ENCODE data around the gene UBXN10.
"Not testable (repeated sequence)": the region's sequence is repeated elsewhere in the genome, so short reads cannot be mapped to it uniquely, and the experiment has no call there.

Gene UBXN10

GRCh38 chr1:20200966-20201365 is 15.1 kb downstream of the UBXN10 start:
- DNase-seq (ENCODE audit: low read depth, low spot score): no peak

GRCh38 chr1:20202166-20202565 is 16.3 kb downstream of the UBXN10 start:
- no peak for DNase-seq (ENCODE audit: low read depth, low spot score)

DNA sequence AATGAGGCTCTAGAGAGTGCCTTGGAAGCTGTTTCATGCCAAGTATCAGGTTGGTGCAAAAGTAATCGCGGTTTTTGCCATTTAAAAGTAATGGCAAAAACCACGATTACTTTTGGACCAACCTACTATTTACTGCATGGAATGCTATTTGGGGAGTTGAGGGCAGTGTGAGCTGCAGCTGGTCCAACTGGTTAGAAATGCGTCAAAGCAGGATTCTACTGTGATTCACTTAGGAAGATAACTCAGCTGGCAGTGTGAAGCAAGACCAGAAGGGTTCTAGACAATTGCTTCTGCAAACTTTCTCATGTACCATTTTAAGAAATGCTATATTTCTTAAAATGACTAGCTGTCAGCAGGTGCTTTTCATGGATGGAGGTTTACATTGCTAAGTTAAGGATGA is 21.6 kb downstream of the UBXN10 start:
- DNase-seq (ENCODE audit: low read depth, low spot score): no peak

- DNase-seq (ENCODE audit: low read depth, low spot score): no peak
Observed at GRCh38 chr1:20209471-20209870, 23.6 kb downstream of the UBXN10 start.

DNA sequence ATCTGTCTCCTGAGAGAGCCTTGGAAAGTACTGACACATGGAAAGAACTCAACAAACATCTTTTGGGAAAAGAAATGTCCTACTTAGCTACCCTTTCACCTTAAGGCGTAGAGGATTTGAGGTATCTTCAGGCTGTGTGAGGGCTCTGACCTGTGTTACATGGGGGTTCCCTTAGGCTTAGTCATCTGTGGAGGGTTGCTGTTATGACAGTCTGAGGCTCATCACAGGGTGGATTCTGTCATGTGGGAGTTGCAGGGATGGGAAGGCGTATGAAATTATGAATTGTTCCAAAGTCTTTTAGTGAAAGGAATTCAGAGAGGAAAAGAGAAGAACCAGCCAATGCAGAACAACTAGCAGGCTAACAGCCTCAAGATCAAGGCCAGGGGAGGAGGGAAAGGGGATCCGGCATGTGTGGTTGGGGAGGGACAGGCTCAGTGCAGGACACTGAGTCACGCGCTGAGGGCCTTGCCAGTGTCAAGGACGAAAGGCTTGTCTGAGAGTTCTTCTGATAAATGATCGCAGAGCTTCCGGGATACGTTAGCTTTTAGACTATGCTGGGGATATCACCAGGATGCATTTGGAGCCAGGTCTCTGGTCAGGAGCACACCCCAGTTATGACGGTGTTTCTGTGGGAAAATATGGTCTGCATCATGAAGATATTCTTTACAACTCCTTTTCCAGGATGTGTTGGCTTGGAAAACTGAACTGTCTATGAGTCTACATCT is 25.0 kb downstream of the UBXN10 start:
- no peak for DNase-seq (ENCODE audit: low read depth, low spot score)

DNA sequence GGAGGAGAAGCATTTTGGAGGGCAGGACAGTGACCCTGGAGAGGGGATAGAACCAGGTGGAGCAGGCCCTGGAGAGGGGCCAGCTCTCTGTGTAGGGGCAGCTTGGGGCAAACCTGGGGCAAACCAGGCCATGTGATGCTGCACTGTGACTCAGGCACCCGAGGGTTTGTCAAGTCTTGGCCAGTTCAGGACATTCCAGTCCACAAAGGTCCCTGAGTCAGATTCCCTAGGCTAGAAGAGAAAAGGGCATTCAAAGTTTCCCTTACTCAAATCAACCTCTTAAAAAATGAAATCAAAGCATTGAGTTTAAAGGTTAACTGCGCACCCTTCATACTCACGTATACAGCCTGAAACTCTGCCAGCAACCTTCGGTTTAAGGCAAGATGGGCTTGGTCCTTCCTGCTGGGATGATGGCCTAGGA is 25.6 kb downstream of the UBXN10 start:
- DNase-seq (ENCODE audit: low read depth, low spot score): no peak

- no peak for DNase-seq (ENCODE audit: low read depth, low spot score)
Observed at GRCh38 chr1:20212085-20212684, 26.3 kb downstream of the UBXN10 start.

- DNase-seq (ENCODE audit: low read depth, low spot score): peak; percentile 18
Observed at GRCh38 chr1:20212685-20213331, 26.9 kb downstream of the UBXN10 start.

GRCh38 chr1:20215716-20216115 is 29.8 kb downstream of the UBXN10 start:
- no peak for DNase-seq (ENCODE audit: low read depth, low spot score)

GRCh38 chr1:20216574-20216973 is 30.7 kb downstream of the UBXN10 start:
- DNase-seq (ENCODE audit: low read depth, low spot score): no peak

- not testable (repeated sequence) for DNase-seq (ENCODE audit: low read depth, low spot score)
Observed at GRCh38 chr1:20219053-20219452, 33.2 kb downstream of the UBXN10 start.

GRCh38 chr1:20220036-20220435 is 34.1 kb downstream of the UBXN10 start:
- DNase-seq (ENCODE audit: low read depth, low spot score): no peak

- DNase-seq (ENCODE audit: low read depth, low spot score): no peak
Observed at GRCh38 chr1:20223106-20223505, 37.2 kb downstream of the UBXN10 start.

- no peak for DNase-seq (ENCODE audit: low read depth, low spot score)
Observed at GRCh38 chr1:20223551-20224419, 37.9 kb downstream of the UBXN10 start.

GRCh38 chr1:20224546-20224945 is 38.6 kb downstream of the UBXN10 start:
- no peak for DNase-seq (ENCODE audit: low read depth, low spot score)

DNA sequence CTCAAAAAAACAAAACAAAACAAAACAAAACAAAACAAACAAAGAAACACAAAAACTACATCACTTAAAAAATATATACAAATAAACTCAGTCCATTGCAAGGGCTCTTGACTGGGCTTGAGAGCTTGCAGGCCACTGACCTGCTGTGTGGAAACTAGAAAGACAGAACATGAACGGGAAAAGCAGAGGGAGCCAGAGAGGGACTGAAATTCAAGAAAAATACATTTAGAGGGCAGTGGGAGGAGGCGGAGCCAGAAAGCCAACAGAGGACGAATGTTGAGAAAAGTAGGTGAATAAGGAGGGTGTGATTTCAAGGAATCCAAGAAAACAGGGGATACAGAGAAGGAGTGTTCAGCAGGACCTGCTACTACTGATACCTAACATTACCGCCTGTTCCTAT is 41.8 kb downstream of the UBXN10 start:
- DNase-seq (ENCODE audit: low read depth, low spot score): no peak

- DNase-seq (ENCODE audit: low read depth, low spot score): no peak
Observed at GRCh38 chr1:20228314-20228825, 42.5 kb downstream of the UBXN10 start.

DNA sequence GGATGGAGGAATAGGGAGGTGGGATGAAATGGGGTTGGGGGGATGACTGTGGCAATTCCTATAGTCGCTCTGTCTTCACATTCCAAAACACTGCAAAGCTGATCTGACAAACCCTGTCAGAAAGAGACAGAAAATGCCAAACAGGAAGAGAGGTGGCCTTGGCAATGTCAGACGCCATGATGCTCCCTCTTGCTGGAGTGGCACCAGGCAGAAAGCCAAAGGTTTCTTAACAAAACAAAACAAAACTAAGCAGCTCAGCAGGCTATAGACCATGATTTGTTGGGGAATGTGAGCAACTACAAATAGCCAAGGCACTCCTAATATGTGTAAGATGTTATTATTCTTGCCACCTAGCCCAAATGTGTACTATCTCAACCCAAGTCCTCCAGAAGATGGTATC is 43.3 kb downstream of the UBXN10 start:
- DNase-seq (ENCODE audit: low read depth, low spot score): no peak

DNA sequence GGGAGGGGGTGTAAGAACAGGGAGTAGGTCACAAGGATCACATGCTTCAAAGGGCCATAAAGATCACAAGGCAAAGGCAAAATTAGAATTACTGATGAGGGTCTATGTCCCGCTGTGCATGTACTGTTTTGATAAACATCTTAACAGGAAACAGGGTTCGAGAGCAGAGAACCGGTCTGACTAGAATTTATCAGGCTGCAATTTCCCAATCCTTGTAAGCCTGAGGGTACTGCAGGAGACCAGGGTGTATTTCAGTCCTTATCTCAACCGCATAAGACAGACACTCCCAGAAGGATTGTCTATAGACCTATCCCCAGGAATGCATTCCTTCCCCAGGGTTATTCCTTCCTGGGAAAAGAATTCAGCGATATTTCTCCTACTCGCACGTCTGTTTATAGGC is 46.7 kb downstream of the UBXN10 start:
- DNase-seq (ENCODE audit: low read depth, low spot score): not testable (repeated sequence)

GRCh38 chr1:20233394-20233793 is 47.5 kb downstream of the UBXN10 start:
- no peak for DNase-seq (ENCODE audit: low read depth, low spot score)

- no peak for DNase-seq (ENCODE audit: low read depth, low spot score)
Observed at GRCh38 chr1:20233866-20234265, 48.0 kb downstream of the UBXN10 start.
